HEK293 (cell line): ENCODE measurements around the gene BMP6.

Experiments used
- SP2 ChIP-seq: fragments of 450-650 bp; formaldehyde crosslinking; IDR thresholded peaks from 2 replicates; pipeline ENCODE4 v1.5.1; 2016; ENCODE audit warnings: missing biosample characterization, missing genetic modification characterization
- ZNF169 ChIP-seq: fragments of 450-650 bp; formaldehyde crosslinking; IDR thresholded peaks from 2 replicates; pipeline ENCODE4 v1.5.1; 2016; ENCODE audit warnings: missing biosample characterization, missing genetic modification characterization
- ZNF274 ChIP-seq, 2 experiments: fragments of 200-500 bp in 1 of 2; fragments of 450-650 bp in 1 of 2; sonication (Bioruptor generic) in 1 of 2; formaldehyde crosslinking in 1 of 2; IDR thresholded peaks; 2 replicates each; pipeline versions ENCODE4 v1.5.1 to v1.6.1; 2014 to 2016; ENCODE audit warnings: borderline replicate concordance in 1 of 2, inconsistent platforms in 1 of 2, low read length in 1 of 2, missing biosample characterization in 1 of 2, missing genetic modification characterization in 1 of 2
- ZNF335 ChIP-seq: fragments of 450-650 bp; formaldehyde crosslinking; conservative IDR thresholded peaks from 2 replicates; pipeline ENCODE4 v1.5.1; 2016; ENCODE audit warnings: missing biosample characterization, missing genetic modification characterization
- ZNF394 ChIP-seq: fragments of 450-650 bp; formaldehyde crosslinking; IDR thresholded peaks from 2 replicates; pipeline ENCODE4 v1.5.1; 2016; ENCODE audit warnings: missing biosample characterization, missing genetic modification characterization, mild to moderate bottlenecking, moderate library complexity, borderline replicate concordance
- ZNF416 ChIP-seq: fragments of 450-650 bp; formaldehyde crosslinking; IDR thresholded peaks from 2 replicates; pipeline ENCODE4 v1.5.1; 2016; ENCODE audit warnings: missing biosample characterization, missing genetic modification characterization
- TF ChIP-seq, protein P1 (sequence below): fragments of 450-650 bp; formaldehyde crosslinking; IDR thresholded peaks from 2 replicates; pipeline ENCODE4 v1.5.1; 2016; ENCODE audit warnings: missing biosample characterization, missing genetic modification characterization

DNA sequence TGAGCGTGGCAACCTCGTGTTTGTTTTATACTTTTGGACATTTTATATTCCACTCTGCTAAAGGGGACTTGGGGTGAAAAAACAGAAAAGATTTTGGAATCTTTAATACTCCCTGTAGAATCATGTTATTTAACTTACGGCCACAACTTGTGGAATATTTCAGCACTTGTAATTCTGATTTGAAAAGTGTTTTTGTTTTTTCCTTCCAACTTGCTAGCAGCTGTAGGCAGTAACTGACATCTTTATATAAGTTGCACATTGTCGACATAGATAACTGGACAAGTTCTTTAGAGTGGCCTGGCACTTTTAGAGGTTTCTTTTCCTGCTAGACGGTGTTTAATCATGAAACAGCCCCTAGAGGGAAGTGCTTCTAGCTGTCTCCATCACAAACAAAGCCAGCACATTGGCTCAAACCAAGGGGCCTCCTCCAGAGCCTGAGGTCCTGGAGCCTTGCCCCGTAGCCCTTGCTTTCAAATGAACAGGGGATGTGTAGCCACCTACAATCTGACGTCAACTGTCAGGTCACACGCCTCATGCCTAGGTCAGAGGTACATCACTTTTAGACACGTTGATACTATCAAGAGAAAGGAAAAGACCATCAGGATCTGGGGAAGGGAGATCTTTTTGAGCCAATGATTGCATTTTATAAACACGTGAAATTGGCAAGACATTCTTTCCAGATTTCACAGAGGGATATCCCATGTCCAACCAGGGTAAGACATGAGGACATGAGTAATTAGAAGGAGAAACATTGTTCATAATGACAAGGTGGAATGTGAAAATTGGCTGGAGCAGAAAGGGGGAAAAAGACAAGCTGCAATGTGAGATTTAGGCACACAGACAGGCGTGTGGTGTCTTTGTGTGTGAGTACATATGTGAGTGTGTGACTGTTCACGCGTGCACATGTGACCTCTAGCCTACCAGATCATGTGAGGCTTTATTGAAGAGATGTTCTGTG is 92.6 kb downstream of the BMP6 start:
- no peak for TF ChIP-seq ZNF394 (tag by site-specific recombination)
- no peak for TF ChIP-seq ZNF335 (tag by site-specific recombination)
- TF ChIP-seq, protein P1, sequence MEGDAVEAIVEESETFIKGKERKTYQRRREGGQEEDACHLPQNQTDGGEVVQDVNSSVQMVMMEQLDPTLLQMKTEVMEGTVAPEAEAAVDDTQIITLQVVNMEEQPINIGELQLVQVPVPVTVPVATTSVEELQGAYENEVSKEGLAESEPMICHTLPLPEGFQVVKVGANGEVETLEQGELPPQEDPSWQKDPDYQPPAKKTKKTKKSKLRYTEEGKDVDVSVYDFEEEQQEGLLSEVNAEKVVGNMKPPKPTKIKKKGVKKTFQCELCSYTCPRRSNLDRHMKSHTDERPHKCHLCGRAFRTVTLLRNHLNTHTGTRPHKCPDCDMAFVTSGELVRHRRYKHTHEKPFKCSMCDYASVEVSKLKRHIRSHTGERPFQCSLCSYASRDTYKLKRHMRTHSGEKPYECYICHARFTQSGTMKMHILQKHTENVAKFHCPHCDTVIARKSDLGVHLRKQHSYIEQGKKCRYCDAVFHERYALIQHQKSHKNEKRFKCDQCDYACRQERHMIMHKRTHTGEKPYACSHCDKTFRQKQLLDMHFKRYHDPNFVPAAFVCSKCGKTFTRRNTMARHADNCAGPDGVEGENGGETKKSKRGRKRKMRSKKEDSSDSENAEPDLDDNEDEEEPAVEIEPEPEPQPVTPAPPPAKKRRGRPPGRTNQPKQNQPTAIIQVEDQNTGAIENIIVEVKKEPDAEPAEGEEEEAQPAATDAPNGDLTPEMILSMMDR = no peak
- no peak for TF ChIP-seq ZNF416 (tag by site-specific recombination)
- no peak for TF ChIP-seq ZNF169
- TF ChIP-seq SP2 (tag by site-specific recombination) = no peak
- TF ChIP-seq ZNF274 (IDR thresholded peaks at IDR 0.05; ENCODE audit: low read length) = no peak
- TF ChIP-seq ZNF274 (tag by site-specific recombination; IDR thresholded peaks at IDR 0.05; ENCODE audit: borderline replicate concordance) = no peak
